ENCODE data around the gene HSPA4L.

Gene HSPA4L

DNA sequence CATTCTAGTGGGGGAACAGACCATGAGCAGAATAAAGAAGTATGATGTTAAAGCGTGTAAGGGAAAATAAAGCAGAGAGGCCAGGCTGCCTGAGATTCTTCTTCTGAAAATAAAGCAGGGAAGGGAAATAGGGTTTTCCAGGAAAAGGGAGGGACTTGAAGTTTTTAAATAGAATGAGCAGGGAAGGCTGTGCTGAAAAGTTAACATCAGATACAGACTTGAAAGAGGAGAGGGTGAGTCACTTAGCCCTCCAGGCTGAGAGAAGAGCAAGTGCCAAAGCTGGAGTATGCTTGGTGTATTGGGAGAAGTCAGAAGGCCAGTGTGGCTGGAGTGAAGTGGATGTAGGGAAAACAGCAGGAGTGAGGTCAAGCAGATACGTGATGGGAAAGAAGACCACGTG is 88.6 kb downstream of the HSPA4L start:
- DNase-seq: no peak

- no peak for DNase-seq
Observed at GRCh38 chr4:127875791-127876190, 93.7 kb downstream of the HSPA4L start.

GRCh38 chr4:127880763-127881562 is 98.8 kb downstream of the HSPA4L start, which contains the start of gene PLK4:
Gene PLK4, plus strand, starts transcription at chr4:127880893. Its CDS starts 242 bp downstream, at chr4:127881135.
- DNase-seq: peak; percentile 74

- DNase-seq: no peak
Observed at GRCh38 chr4:127881563-127881864, 99.4 kb downstream of the HSPA4L start.

GRCh38 chr4:127888559-127888958 is 106.4 kb downstream of the HSPA4L start:
- no peak for DNase-seq

DNA sequence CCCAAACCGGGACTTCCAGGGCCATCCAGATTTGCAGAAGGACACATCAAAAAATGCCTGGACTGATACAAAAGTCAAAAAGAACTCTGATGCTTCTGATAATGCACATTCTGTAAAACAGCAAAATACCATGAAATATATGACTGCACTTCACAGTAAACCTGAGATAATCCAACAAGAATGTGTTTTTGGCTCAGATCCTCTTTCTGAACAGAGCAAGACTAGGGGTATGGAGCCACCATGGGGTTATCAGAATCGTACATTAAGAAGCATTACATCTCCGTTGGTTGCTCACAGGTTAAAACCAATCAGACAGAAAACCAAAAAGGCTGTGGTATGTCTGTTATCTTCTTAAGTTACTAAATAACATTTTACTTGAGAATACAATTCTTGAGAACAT is 107.8 kb downstream of the HSPA4L start:
- DNase-seq: no peak
